Fibroblast of lung (primary cell): ENCODE results near the gene MTREX.

Experiments used
- EZH2 ChIP-seq: IDR thresholded peaks from 2 replicates; pipeline ENCODE4 v1.5.1; 2012; ENCODE audit warnings: low read length, control low read depth, mild to moderate bottlenecking; ENCODE audit errors: missing control alignments
- TF ChIP-seq, protein P1 (sequence below), 2 donors: IDR thresholded peaks in 1 of 2; conservative IDR thresholded peaks in 1 of 2; 1 replicate in 1 of 2; 2 replicates in 1 of 2; pipeline ENCODE4 v1.5.1; 2011 to 2012; ENCODE audit warnings: low read length in 2 of 2, control low read depth in 1 of 2, inconsistent platforms in 1 of 2, low read depth in 1 of 2, mild to moderate bottlenecking in 1 of 2

DNA sequence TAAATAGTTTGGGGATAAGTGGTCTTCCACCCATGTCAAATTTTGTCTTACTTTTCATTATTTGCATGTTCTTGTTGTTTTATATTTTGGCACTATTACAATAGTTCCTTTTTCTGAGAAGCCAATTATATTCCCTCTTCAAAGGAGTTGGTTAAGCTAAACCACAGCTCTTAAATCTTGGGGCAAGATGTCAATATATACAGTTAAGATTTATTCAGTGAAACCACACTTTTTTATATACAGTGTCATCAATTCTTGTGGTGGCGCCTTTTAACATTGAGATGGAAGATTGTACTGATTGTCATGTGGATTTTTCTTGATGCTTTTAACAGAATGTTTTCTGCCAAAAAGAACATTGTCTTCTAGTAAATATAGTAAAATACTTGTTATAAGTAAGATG lies 104.1 kb downstream of the MTREX start:
- TF ChIP-seq, protein P1, sequence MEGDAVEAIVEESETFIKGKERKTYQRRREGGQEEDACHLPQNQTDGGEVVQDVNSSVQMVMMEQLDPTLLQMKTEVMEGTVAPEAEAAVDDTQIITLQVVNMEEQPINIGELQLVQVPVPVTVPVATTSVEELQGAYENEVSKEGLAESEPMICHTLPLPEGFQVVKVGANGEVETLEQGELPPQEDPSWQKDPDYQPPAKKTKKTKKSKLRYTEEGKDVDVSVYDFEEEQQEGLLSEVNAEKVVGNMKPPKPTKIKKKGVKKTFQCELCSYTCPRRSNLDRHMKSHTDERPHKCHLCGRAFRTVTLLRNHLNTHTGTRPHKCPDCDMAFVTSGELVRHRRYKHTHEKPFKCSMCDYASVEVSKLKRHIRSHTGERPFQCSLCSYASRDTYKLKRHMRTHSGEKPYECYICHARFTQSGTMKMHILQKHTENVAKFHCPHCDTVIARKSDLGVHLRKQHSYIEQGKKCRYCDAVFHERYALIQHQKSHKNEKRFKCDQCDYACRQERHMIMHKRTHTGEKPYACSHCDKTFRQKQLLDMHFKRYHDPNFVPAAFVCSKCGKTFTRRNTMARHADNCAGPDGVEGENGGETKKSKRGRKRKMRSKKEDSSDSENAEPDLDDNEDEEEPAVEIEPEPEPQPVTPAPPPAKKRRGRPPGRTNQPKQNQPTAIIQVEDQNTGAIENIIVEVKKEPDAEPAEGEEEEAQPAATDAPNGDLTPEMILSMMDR (conservative IDR thresholded peaks at IDR 0.05 in 1 of 2, IDR thresholded peaks at IDR 0.05 in 1 of 2; ENCODE audit: low read depth in 1 of 2, low read length in 2 of 2): no peak
- TF ChIP-seq EZH2: no peak
